GM19455 (cell line): Measurements from ENCODE around the gene GAB3.

Source experiments
- ATAC-seq: cut with Tn5 transposase; IDR thresholded peaks from one replicate; pipeline ENCODE4 v1.9.1; 2021; ENCODE audit not compliant: unreplicated experiment

The GAB3 gene

GRCh38 chrX:154751669-154752271 is 893 bp upstream of the GAB3 start:
- no peak for ATAC-seq

- no peak for ATAC-seq
Measured at GRCh38 chrX:154751203-154751668, 359 bp upstream of the GAB3 start.

- no peak for ATAC-seq
Measured at GRCh38 chrX:154749856-154750255, 1.0 kb downstream of the GAB3 start.

- no peak for ATAC-seq
Measured at GRCh38 chrX:154748712-154749339, 2.1 kb downstream of the GAB3 start.

- no peak for ATAC-seq
Measured at GRCh38 chrX:154742613-154743012, 8.3 kb downstream of the GAB3 start.

- ATAC-seq = no peak
Measured at GRCh38 chrX:154739952-154740465, 10.9 kb downstream of the GAB3 start.

GRCh38 chrX:154738011-154738738 is 12.7 kb downstream of the GAB3 start:
- no peak for ATAC-seq

GRCh38 chrX:154737136-154737535 is 13.7 kb downstream of the GAB3 start:
- no peak for ATAC-seq

GRCh38 chrX:154735695-154736393 is 15.0 kb downstream of the GAB3 start:
- ATAC-seq = no peak

GRCh38 chrX:154734061-154734781 is 16.7 kb downstream of the GAB3 start:
- ATAC-seq = no peak

- ATAC-seq = no peak
Measured at GRCh38 chrX:154733066-154733425, 17.8 kb downstream of the GAB3 start.

GRCh38 chrX:154732421-154733065 is 18.3 kb downstream of the GAB3 start:
- no peak for ATAC-seq

- no peak for ATAC-seq
Measured at GRCh38 chrX:154731881-154732280, 19.0 kb downstream of the GAB3 start.

GRCh38 chrX:154731184-154731583 is 19.7 kb downstream of the GAB3 start:
- no peak for ATAC-seq

GRCh38 chrX:154730253-154730891 is 20.5 kb downstream of the GAB3 start:
- ATAC-seq = no peak

- ATAC-seq = no peak
Measured at GRCh38 chrX:154729439-154729838, 21.4 kb downstream of the GAB3 start.

GRCh38 chrX:154728431-154729190 is 22.3 kb downstream of the GAB3 start:
- ATAC-seq = no peak

GRCh38 chrX:154727871-154728270 is 23.0 kb downstream of the GAB3 start:
- ATAC-seq = no peak

GRCh38 chrX:154727418-154727817 is 23.5 kb downstream of the GAB3 start:
- no peak for ATAC-seq
